HG02981 (cell line): ENCODE measurements around the gene GNAT1.

Source experiments
- ATAC-seq: cut with Tn5 transposase; IDR thresholded peaks from one replicate; pipeline ENCODE4 v1.9.1; 2021; ENCODE audit warnings: mild to moderate bottlenecking, moderate library complexity; ENCODE audit not compliant: unreplicated experiment

GNAT1 gene

DNA sequence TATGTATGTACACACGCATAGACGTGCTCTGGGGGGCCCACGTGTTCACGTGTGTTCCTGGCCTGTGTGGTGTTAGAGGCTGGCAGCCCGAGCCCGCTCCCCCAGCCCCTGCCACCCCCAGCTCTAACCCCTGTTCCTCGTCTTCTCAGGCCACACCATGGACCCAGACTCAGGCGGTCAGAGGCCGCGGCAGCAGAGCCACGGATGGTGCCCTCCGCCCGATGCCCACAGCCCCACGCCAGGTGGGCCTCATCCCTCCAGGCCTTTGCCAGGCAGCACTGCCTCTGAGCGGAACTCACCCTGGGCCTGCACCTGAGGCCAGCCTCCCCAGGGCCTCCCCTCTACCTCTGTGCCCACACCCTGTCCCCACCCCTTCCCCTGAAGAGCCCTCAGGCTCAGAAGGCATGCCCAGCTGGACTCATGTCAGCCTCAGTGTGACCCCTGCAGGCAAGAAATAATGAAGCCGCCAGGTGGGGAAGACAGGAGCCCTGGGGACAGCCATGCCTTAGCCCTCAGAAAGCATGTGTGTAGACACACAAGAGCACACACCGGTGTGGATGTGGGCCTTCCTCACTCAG lies 16.4 kb upstream of the GNAT1 start:
- ATAC-seq = no peak

DNA sequence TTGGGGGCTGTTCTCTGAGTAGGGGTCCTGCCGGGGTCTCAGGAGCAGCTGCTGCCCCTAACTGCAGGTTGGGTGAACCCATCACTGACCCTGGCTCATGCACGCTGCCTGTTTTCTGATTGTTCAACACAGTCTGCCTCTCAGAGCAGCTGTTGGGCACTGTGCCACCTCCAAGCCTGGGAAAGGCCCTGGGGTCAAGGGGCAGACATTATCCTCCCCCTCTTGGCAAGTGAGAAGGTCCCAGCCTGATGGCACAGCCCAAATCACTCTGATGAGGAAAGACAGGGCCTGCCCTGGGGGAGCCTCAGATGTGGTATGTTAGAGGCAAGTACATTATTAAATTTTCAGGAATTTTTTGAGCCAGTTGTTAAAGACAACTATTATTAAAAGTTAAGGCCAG lies 14.1 kb upstream of the GNAT1 start:
- no peak for ATAC-seq

DNA sequence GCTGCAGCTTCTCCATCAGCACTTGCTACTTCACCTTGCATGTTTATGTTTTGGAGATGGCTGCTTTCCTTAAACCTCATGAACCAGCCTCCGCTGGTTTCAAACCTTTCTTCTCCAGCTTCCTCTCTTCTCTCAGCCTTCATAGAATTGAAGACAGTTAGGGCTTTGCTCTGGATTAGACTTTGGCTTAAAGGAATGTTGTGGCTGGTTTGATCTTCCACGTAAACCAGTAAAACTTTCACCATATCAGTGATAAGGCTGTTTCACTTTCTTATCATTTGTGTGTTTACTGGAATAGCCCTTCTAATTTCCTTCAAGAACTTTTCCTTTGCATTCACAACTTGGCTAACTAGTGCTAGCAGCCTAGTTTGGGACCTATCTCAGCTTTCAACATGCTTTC lies 11.7 kb upstream of the GNAT1 start:
- ATAC-seq = no peak

DNA sequence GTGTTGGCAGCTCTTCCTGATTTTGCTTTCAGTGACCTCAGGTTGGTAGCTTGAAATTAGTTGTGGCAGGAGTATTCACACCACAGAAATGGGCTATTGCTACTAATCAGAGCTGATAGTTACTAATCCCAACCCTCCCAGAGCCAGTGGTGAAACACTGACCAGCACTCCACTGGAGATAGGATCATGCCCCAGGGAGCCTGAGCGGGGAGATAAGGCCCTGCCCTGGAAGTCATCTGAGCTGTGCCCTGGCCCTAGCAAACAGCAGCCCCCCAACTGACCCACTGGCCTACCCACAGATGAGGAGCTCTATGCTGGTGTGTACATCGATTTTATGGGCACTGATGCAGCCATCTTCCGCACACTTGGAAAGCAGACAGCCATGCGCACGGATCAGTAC lies 9.4 kb upstream of the GNAT1 start:
- ATAC-seq = no peak

DNA sequence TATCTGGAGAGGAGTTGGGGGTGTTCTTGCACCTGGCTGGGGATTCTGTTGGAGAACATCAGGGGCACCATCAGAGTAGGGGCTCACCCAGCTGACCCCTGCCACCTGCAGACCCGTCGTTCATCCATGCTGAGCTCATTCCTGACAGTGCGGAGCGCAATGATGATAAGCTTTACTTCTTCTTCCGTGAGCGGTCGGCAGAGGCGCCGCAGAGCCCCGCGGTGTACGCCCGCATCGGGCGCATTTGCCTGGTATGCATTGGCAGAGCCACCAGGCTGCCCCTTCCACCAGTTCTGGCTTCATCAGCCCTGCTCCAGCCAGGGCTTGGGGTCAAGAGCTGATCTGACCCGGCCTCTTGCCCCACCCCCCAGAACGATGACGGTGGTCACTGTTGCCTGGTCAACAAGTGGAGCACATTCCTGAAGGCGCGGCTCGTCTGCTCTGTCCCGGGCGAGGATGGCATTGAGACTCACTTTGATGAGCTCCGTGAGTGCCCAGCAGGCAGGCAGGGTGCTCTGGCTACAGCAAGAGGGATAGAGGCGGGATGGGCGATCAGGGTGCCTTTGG lies 8.8 kb upstream of the GNAT1 start:
- no peak for ATAC-seq

DNA sequence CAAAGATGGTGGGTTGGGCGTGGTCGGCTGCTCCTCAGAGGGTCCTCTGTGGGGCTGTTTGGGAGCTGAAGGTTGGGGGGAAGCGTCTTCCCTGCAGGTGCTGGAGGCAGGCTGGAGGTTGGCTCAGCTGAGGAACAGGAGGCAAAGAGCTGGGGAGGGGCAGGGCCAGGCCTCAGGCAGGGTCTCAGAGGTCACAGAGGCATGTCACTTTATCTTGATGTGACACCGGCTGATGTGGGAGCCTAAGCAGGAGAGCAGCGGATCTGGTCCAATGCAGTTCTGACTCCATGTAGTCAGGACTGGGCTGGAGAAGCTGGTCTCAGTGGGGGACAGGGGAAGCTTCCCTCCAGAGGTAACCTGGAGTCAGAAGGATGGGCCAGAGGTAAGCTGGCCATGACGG lies 7.7 kb upstream of the GNAT1 start:
- no peak for ATAC-seq

DNA sequence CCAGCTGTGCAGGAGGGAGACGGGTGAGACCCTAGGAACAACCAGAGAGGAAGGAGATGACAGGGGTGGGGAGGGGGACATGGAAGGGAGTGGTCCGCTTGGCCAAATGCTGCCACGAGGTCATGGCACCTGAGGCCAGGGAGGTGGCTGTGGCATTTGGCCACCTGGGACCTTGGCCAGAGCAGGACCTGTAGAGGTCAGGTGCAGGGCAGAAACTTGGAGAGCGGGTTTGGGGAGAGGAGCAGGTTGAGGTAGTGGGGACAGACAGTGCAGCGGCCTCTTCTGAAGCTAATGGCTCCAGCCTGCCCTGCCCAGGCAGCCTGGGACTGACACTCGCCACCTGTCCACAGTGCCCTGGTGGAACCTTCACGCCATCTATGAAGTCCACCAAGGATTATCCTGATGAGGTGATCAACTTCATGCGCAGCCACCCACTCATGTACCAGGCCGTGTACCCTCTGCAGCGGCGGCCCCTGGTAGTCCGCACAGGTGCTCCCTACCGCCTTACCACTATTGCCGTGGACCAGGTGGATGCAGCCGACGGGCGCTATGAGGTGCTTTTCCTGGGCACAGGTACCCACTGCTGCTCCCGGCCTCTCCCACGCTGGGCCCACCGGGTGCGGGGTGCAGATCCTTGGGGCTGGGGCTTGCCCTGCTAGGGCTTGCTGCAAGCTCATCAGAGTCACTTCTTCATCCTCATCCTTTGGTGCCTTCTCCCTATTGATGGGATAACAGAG lies 7.0 kb upstream of the GNAT1 start:
- ATAC-seq = no peak

DNA sequence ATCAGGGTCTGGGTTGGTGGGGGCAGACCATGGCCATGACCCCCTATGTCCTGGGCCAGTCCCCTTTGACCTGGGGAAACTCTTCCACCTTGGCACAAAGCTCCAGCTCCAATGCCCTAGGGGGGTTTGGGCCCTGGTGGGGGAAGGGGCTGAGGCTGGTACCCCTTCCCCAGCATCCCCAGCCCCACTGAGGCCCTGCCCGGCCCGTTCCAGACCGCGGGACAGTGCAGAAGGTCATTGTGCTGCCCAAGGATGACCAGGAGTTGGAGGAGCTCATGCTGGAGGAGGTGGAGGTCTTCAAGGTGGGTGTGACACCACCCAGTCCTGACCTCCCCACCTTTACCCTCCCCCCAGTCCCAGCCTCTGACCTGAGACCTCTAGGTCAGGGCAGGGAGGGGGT lies 6.2 kb upstream of the GNAT1 start:
- ATAC-seq = no peak

DNA sequence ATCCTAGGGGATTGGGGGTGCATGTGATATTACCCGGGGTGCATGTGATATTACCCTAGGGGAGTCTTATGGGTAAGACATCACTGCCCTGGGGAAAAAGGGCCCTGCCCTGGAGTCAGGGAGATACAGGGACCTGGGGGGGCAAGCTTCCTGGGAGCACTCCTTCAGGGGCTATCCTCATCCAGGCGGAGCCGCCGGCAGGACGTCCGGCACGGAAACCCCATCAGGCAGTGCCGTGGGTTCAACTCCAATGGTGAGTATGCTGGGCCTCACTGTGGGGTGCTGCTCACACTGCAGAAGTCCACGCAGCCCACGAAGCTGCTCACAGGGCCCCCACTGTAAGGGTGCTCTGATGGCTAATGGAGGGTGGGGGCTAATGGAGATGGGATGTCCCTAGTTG lies 5.3 kb upstream of the GNAT1 start:
- ATAC-seq = no peak

DNA sequence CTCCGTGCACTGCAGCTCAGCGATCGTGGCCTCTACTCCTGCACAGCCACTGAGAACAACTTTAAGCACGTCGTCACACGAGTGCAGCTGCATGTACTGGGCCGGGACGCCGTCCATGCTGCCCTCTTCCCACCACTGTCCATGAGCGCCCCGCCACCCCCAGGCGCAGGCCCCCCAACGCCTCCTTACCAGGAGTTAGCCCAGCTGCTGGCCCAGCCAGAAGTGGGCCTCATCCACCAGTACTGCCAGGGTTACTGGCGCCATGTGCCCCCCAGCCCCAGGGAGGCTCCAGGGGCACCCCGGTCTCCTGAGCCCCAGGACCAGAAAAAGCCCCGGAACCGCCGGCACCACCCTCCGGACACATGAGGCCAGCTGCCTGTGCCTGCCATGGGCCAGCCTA lies 3.7 kb upstream of the GNAT1 start:
- ATAC-seq = no peak

DNA sequence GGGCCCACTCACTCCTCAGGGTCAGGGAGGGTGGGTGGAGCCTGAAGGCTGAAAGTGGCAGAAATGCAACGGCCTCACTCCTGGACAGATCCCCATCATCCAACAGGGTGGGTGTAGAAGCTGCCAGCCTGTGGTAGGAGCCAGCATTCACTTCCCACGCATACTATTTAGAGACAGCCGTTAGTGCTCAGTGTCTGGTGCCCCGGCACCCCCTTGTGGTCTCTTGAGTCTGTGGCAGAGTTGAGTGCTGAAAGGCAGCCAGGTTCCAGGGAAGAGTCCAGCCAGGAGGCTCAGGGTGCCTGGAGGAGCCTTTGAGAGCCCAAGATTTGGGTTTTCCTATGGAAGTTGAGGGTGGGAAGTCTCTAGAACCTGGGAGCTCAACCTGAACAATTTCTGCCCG lies 2.1 kb upstream of the GNAT1 start:
- no peak for ATAC-seq

DNA sequence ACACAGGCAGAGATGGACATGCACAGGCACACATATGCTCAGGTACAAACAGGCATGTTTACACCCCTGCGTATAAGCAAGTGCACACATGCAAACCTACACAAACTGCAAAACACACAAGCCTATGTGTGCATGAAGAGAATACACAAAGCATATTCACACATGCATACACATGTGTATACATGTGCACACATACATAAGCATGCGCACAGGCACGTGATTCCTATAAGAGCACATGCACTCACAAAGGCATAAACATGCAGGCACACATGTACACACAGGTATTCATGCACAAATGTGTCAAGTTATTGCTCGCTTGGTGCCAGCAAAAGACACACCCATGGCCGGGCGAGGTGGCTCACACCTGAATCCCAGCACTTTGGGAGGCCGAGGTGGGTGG lies 1.4 kb upstream of the GNAT1 start:
- no peak for ATAC-seq

DNA sequence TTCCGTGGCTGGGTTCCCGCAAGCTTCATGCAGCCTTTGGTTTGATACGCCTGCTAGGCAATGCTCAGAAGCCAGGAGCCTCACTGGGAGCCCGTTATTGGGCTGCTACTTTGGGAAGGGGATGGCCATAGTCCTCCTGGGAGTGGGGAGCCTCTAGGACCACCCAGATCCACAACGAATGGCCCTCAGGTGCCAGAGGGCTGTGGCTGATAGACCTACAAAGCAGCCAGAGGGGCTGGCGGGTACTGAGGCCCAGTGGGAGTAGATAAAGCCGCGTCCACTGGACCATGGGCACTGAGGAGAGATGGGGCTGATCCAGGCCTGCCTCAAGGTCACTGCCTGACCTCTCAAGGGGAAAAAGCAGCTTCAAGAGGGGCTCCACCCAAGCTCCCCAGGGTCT lies 714 bp downstream of the GNAT1 start:
- no peak for ATAC-seq

DNA sequence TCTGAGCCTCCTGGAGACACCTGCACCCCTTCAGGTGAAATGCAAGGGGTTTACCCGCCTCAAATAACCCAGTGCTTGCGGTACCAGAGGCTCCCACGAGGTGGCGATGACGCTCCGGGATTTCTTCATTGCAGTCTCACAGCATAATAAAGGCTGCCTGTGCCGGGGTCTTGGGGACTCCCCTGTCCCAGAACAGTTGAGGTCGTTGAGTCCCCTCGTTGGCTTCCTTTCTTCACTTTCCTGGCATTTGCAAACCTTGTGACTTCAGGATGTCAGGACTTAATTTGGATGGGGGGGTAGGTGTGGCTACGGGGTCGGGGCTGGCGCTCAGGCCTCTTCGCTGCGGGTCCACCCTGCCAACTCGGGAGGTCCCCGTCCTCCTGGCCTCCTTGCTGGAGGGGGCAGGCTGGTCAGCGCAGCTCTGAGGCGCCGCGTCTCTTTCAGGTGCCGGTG lies 1.3 kb downstream of the GNAT1 start:
- ATAC-seq = no peak

DNA sequence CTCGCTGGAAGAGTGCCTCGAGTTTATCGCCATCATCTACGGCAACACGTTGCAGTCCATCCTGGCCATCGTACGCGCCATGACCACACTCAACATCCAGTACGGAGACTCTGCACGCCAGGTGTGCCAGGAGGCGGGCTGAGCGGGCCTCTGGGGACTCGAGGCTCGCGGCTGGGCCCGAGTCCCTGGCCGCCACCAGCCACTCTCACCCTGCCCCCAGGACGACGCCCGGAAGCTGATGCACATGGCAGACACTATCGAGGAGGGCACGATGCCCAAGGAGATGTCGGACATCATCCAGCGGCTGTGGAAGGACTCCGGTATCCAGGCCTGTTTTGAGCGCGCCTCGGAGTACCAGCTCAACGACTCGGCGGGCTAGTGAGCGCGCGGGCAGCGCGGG lies 1.9 kb downstream of the GNAT1 start:
- no peak for ATAC-seq

DNA sequence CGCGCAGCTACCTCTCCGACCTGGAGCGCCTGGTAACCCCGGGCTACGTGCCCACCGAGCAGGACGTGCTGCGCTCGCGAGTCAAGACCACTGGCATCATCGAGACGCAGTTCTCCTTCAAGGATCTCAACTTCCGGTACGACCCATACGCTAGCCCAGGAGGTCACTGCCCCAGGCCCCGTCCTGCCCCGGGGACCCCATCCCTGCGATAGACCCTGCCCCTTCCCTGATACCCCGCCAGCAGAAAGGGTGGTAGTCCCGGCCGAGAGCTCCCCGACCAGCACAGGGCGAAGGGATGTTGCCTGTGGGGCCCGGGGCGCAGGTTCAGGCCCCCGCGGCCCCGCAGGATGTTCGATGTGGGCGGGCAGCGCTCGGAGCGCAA lies 2.3 kb downstream of the GNAT1 start:
- no peak for ATAC-seq

DNA sequence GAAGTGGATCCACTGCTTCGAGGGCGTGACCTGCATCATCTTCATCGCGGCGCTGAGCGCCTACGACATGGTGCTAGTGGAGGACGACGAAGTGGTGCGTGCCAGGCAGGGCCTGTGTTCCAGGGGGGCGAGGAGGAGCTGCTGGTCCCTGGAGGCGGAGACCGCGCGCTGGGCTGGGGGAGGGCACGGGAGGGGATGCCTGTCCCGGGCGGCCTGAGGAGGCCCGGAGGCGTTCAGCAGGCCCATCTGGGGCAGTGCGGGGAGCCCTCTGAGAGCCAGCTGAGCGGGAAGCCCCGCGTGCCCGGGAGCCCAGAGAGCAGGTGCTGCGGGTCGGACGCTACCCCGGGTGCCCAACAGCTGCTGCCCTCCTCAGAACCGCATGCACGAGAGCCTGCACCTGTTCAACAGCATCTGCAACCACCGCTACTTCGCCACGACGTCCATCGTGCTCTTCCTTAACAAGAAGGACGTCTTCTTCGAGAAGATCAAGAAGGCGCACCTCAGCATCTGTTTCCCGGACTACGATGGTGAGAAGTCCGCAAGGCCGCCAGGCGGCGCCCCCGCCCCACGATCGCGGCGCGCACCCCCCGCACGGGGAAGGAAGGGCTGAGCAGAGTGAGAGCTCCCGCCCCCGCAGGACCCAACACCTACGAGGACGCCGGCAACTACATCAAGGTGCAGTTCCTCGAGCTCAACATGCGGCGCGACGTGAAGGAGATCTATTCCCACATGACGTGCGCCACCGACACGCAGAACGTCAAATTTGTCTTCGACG lies 2.9 kb downstream of the GNAT1 start:
- ATAC-seq = no peak

DNA sequence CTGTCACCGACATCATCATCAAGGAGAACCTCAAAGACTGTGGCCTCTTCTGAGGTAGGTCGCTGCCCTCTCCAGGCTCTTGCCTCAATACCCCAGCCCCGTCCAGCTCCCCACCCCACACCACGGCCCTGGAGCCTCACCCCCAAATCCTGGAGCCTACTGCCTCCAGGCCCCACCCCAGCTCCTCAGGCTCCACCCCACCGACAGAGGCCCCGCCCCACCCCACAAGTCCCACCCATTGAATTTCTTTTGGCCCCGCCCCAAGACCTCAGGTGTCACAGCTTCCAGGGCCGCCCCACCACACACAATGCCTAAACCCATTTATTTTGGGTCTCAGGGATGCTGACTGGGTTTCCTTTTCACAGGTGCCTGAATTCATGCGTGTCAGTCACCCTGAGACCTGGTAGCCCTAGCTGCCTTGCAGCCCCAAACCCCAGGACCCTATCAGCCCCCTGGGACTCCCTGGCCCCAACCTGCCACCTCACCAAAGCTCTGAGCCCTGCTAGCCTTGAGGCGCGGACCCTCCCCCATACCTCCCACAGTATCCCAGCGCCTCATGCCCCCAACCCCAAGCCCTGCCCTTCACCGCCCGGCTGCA lies 3.6 kb downstream of the GNAT1 start:
- ATAC-seq = no peak

DNA sequence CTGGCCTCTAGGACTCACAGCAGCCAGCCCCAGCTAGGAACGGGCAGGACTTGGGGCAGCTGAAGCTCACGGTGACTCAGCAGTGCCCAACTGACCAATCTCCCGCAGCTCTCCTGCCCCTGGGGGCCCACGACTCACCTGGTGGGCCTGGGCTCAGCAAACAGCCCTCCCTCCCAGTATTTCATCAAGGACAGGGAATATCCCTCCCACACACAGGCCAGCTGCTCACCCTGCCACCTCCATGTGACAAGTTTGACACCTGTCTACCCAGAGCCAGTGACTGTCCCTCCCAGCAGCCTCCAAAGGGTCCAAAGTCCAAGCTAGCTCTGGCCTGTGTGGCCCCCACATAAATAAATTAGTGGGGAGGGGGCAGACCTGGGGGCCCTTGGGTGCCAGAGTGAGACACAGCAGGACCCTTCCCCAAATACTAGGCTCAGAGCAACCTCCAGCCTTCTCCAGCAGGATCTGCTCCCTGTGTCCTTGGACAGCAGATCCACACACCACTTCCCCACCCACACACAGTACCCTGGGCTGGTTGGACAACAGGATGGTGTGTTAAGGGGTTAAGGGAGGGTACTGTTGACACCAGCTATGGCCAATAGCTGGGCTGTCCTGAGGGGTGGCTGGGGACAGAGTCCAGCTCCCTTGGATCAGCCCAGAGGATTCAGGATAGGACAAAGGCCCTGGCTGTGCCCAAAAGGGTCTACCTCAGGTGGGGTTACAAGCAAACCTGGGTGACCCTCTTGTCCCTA lies 4.3 kb downstream of the GNAT1 start:
- ATAC-seq = no peak

DNA sequence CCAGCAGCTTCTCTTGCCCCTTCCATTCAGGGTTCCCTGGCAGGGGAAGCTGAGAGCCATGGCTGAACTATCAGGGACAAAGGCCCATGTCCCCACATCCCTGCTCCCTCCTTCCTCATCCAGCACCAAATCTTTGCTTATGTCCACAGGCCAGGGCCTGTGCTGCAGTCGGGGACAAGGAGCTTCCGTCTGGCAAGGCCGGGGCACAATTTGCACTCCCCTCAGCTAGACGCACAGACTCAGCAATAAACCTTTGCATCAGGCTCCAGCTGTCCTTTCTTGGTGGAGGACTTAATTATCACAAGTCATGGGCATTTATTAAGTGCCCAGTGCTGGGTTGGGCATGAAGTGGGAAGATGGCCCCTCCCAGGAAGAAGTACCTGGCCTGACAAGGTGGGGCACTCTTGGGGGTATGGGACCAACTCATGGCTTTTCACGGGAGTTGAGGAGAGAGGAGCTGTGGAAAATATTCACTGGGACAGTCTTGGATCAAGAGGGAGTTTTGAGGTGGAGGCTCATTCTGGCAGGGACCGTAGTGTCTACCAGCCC lies 4.9 kb downstream of the GNAT1 start:
- no peak for ATAC-seq
